ENCODE results near the gene ATCAY.

Gene ATCAY

DNA sequence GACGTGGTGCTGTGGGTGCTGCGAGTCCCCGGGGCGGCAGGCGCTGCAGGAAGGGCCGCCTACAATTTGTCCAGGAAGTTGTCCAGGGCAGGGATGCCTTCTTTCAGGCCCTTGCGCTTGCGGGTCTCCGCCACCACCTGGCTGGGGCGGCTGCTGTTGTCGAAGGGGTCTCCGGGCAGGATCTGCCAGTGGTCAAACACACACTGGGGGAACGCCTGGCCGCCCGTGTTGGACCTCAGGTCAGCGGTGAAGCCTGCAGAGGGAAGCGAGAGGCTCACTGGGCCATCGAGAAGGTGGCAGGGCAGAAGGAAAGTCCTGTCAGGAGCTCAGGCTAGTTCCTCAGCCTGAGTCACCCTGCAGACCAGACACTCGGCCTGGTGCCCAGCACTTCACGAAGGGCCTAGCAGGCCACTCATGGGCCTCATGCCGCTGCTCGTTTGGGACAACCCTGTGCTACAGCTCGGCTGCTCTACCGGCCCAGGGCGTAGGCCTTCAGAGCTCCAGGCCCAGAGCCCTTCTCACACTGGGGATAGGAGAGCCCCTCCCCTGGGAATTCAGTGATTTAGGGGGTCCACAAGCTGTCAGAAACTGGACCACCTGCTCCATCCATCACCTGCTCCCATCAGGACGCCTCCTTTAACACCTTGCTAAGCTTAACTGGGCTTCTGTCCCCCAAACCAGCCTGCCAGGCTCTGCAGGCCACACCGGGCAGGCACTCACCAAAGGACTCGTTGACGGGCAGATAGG lies 96.2 kb downstream of the ATCAY start:
- H3K4me1 ChIP-seq (ENCODE audit: insufficient read depth, low read length), result peaks cover 22% of the 10 kb centered on the region
- H3K36me3 ChIP-seq (ENCODE audit: insufficient read depth, low read length), result peaks cover 67% of the 10 kb centered on the region
- H3K9me3 ChIP-seq (ENCODE audit: insufficient read depth, low read length, severe bottlenecking), result no peaks in the 10 kb centered on the region
- peaks cover 58% of the 10 kb centered on the region for H4K20me1 ChIP-seq (ENCODE audit: insufficient read depth, low read length)
- no peak overlapping the region for H3K4me3 ChIP-seq (ENCODE audit: low read depth in 1 of 2, low read length in 2 of 2)
- no peak for ATAC-seq (ENCODE audit: insufficient read depth, low read depth)
- H3K4me2 ChIP-seq (ENCODE audit: insufficient read depth, low read length), result no peak overlapping the region
- no peaks in the 10 kb centered on the region for H3K27me3 ChIP-seq (ENCODE audit: insufficient read depth, low read length, poor library complexity)
- no peak for DNase-seq
- H3K27ac ChIP-seq (ENCODE audit: low read length), result no peak overlapping the region
- peaks cover 45% of the 10 kb centered on the region for H3K79me2 ChIP-seq (ENCODE audit: insufficient read depth, low read length)
- H3K9ac ChIP-seq (ENCODE audit: low read depth, low read length), result no peak overlapping the region
- TF ChIP-seq EZH2 (IDR thresholded peaks at IDR 0.05; ENCODE audit: borderline replicate concordance, low read depth, low read length, severe bottlenecking), result no peak
- TF ChIP-seq CTCF (IDR thresholded peaks at IDR 0.05; ENCODE audit: borderline replicate concordance, extremely low read depth, low read length, poor library complexity, severe bottlenecking), result no peak
- H2AFZ ChIP-seq (ENCODE audit: low read depth, low read length), result no peak overlapping the region
